HuH-7.5 (cell line): ENCODE data around the gene ACP3.

ENCODE experiments used
- DNase-seq: peaks from one replicate; pipeline ENCODE4 v3.0.0; 2011; ENCODE audit warnings: low spot score

ACP3 gene

DNA sequence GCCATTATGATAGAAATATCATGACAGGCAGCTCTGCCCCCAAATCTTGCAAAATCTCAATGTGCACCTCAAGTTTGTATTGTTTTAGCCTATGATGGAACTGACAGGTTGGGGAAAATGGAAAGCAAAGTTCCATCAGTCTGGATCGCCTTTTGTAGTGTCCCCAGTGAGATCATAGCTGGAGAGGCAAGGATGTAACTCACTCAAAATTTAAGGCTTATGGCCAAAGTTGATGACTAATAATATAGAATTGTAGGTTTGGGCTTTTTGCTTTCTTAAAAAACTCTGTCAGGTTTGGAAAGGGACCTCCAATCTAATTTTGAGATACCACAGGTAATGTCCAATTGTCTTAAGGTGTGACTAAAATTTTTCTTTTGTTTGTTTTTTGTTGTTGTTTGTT is 1.4 kb upstream of the ACP3 start:
- DNase-seq: no peak

DNA sequence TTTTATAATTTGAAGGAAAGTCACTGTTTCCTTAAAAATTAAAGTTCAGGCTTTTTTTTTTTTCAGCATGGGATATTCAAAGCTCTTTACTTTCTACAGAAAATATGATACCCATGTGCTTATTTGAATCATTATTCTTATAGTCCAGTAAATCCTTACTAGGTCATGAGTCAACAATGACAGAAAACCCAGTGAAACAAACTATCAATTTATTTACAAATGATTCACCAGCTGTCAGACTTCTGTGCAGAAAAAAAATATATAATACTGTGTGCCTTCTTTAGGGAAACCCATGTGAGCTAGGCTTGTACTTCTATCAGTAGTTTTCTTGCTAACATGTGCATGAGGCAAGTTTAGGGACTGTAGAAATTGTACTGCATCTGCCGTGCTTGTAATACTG is 1.2 kb downstream of the ACP3 start:
- no peak for DNase-seq

DNA sequence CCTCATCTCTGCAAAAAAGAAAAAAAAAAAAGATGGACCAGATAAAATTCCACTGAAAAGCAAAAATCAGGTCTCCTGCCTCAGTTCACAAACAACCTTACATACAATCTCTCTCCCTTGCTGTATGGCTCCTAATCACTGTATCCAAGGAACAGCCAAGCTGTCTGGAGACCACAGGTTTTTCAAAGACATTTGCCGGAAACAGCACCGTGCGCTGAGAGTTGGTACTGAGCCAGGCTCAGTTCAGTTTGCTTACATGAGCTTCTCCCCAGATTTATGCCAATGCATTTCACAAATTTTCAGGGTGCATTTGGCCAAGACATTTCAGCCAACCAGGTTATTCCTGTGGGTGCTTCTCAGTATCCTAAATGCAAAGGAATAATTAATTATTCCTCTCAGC is 4.1 kb downstream of the ACP3 start:
- DNase-seq: no peak

DNA sequence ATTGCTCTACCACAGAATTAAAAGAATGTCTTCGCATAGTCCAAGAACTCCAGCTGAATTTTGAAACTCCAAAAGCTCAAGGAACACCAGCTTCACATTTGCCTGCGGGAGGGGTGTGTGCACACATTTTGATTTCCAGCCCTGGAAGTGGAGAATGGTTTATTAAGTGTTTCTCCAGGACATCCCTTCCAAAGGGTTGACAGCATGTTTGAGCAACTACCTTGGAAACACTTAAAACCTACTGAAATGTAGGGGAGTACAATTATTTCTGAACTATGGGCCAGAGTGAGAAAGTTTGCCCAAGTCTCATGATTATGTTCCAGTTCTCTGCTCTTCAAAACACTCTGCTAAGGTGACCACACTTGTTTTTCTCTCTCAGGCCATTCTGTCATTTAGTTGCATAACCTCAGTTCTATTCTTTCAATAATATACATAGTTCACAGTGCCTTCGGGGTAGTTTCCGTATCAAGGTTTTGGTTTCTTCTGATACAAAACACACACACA is 7.9 kb downstream of the ACP3 start:
- no peak for DNase-seq

DNA sequence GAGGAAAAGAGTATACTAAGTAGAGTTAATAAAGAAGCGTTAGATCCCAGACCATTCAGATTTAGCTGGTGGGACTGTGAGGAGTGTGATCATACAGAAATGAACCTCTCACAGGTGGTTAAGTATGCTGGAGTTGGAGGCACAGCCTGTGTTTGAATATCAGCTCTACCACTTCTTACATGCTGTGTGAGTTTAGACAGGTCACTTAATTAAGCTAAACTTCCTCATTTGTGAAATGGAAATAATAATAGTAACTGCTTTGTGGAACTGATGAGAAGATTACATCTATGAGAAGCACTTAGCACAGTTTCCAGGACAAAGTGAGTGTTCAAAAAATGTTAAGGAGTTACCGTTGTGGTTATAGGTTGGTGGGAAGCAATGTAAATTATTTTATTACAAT is 8.4 kb downstream of the ACP3 start:
- no peak for DNase-seq

DNA sequence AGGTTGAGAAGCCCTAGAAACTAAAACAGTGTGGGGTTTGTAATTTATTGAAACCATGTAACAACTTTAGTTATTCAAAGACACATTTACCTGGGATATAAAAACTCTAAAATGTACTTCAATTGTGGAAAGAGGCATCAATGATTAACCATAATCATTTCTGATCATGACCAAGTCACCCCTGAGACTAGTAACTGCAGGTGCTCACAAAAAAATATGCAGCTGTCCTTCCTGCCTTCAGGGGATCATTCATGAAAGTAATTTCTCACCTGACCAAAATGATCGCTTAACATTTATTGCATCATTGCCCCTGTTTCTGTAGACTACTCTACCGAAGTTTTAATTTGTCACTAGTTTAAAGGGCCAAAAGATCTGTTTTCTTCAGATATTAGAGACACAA is 9.0 kb downstream of the ACP3 start:
- no peak for DNase-seq

DNA sequence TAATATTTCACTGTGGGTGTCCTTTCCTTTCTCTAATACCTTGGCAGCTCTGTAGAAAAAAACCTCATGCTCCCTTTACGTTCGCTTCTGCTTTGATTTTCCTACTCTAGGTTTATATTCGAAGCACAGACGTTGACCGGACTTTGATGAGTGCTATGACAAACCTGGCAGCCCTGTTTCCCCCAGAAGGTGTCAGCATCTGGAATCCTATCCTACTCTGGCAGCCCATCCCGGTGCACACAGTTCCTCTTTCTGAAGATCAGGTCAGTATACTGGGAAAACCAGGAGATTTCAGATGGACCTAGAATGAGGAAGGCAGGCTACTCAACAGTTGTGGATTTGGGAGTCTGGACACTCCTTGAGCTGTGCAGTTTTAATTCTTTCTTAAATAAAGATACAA is 14.9 kb downstream of the ACP3 start:
- DNase-seq: no peak

DNA sequence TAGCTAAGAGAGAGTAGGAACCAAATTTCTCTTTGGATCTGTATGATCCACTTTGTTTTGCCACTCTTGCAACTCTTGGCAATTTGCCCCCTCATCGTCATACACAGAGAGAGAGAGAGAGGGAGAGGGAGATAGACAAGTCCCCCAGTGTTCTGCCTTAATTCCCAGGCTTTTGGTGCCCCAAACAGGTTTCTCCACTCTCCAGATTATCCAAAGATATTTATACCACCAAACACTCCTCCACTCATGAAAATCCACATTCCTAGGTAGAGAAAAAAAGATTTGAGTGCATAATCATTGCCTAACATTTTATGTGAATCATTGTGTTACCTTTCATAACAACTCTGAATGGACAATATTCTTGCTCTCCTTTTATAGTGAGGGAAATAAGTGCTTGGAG is 15.3 kb downstream of the ACP3 start:
- DNase-seq: no peak

DNA sequence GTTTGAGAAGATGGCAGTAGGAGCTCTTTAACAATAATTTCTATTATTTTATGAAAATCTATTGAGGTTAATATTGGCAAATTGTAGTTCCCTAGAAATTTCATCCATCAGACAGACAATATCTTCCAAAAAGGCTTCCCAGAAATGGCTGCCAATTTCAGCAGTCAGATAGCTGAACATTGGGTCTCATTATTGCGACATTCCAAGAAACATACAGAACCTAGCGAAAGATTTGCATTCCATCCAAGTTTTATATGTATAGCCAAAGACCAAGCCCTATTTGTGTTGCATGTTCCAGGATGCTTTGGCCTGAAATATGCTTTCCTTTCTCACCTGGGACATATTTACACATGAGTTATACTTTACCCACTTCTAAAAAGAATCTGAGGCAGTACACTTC is 24.5 kb downstream of the ACP3 start:
- no peak for DNase-seq

DNA sequence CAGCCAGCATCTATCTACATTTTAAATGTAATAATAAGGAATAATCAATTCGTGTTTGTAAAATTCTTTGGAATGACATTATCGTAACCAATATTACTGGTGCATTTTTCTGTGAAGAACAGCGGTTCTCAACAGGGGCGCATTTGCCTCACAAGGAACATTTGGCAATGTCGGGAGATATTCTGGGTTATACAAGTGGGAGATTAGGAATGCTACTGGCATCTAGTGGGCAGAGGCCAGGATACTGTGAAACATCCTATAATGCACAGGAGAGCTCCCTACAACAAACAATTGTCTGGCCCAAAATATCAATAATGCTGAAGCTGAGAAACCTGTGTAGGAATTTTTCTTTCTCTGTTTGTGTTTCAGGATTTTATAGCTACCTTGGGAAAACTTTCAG is 25.0 kb downstream of the ACP3 start:
- DNase-seq: no peak

DNA sequence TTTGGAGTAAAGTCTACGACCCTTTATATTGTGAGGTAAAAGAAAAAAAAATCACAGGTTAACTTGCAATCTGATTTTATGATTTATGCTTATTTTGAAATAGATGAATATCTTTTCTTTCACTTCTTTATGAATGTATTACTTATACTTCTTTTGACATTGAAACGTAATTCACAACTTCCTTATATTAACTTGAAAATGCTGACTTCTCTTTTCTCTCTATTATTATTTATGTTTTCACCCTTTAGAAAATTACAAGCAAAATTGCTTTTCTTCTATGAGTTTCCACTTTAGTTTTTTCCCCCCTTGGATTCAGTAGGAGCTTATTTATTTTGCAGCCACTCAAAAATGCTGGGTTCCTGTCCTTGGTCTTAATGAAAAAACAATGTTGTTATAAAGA is 25.4 kb downstream of the ACP3 start:
- DNase-seq: no peak

DNA sequence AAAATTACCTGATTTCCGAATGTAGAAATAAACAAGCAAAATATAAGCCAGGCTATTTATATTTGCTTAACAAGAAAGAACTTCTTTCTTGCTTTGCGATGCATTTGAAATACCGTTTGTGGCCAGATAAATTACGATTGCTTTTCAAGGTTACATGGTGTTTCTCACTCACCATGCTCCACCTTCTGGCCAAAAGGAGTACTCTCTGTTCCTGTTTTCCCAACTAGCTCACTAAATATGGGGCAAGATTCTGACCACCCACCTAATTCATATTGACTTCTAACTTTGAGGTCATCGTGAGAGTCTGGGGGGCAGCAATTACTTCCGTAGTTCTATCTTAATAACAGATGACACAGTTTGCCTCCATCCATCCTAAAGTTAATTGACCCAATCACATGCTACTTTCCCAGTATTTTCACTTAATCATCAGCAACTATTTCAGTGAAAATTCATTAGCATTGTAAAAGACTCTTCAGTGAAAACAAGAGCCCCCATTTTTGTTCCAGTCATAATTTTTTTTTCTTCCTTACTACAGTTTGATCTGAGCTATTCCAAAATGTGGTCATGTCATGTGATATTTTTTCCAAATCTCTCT is 25.9 kb downstream of the ACP3 start:
- peak; percentile 20 for DNase-seq

DNA sequence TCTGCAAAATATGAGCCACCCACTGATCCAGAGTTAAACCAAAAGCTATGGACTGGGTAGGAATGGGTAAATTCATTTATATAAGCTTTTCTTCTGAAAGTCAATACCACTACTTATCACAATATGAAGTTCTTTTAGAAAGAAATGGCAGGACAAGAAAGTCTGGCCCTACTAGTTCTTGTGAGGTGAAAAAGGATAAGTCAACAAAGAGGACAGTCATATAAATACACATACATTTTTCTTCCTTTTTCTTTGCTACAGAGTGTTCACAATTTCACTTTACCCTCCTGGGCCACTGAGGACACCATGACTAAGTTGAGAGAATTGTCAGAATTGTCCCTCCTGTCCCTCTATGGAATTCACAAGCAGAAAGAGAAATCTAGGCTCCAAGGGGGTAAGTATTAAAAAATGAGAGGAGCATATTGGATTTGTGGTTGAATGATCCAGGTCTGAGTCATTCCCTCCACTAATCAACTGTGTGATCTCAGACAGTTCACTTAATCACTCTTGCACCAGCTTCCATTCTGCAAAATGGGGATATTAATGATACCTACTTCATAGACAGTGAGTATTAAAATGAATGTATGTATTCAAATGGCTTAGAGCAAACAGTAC is 27.6 kb downstream of the ACP3 start:
- no peak for DNase-seq

DNA sequence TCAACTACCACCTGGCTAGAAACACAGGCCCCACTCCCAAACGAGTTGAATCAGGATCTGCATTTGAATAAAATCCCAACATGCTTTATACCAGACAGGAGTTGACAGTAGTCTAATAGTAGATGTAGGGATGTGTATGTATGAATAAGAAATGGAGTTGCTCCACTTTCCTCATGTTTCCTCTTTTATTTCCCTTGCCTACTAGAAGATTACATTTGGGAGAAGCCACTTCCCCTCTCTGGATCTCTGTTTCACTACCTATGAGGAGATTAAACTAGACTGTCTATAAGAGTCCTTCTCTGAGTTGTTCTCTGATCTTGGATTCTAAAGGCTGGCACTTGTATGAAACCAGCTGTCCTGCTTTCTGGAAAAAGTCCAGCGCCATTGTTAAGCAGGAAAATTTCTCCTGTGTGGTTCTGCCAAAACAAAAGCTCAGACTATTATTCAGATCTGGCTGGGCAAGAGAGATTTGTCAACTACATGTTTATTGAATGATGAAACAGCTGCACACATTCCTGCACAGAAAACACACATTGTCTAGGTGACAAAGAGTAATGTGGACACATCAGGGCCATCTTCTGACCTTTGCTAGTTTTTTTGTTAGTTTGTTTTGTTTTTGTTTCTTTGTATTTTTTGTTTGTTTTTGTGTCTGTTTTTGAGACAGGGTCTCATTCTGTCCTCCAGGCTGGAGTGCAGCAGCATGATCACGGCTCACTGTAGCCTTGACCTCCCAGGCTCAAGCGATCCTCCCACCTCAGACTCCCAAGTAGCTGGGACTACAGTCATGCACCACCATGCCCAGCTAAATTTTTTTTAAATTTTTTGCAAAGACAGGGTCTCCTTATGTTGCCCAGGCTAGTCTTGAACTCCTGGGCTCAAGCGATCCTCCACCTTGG is 29.9 kb downstream of the ACP3 start:
- DNase-seq: no peak

DNA sequence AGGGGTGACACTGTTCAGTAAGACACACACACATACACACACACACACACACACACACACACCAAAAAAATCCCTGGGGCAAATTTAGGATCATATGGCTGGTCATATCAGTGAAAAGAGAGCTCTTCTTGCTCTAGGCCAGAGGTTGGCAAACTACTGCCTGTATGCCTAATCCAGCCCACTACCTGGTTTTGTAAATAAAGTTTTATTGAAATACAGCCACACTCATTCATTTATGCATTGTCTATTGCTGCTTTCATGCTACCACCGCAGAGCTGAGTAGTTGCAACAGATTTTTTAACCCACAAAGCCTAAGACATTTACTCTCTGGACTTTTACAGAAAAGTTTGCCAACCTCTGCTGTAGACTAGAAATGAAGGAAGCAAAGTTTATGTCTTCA is 30.6 kb downstream of the ACP3 start:
- no peak for DNase-seq

DNA sequence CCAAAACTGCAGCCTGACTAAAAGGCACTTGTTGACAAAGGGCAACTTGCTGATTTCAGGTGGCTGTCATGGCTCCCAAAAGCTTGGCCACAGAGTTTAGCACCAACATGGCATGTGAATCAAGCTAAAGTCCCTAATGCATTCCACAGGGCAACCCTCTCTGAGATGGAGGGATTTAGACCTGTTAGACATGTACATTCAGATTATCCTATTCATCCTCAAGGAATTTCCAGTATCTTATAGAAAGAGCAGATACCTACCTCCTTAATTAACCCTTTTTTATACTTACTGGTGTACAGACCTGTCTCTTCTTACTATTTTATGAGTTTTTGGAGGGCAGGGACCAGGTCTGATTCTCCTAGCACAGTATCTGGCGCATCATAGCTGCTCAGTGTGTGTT is 31.3 kb downstream of the ACP3 start:
- no peak for DNase-seq

DNA sequence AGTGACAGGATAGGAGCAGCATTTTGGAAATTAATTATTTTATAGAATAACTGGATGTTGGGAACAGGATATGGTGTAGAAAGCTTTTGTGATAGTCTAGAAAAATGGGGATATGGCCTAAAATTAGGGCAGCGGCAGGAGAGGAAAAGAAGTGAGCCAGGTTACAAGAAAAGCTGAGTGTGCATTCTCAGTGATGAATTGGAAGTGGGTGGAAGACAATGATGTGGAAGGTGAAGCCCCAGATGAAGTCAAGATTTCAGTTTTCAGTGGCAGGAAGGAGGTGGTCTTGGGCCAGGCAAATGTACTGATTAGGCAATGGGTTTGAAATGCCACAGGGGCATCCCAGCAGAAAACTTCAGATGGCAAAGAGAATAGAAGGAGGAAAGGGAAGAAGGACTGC is 33.6 kb downstream of the ACP3 start:
- DNase-seq: no peak

DNA sequence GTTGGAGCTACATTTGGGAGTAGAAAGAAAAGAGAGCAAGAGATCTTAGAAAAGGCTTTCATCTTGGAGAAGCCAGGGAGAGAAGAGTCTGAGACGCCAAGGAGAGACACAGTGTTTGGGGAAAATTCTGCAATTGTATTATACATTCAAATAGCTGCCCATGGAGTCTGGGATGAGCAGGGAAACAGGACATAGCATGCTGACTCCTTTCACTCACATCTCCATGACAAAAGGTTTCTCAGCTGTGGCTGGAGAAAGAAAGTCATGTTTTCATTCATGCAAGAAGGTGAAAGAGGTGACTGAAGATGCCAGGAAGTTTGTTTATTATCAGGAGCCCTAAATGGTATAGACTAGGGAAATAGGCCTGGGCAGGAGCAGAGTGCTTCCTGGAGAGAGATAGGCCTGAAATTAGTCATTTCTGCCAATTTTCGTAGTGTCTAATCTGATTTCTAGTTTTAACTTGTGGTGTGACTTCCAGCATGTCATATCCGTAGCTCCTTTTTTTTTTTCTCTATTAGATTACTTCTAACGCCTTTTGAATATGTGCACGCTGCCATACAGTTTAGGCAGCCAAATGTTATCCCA is 34.1 kb downstream of the ACP3 start:
- no peak for DNase-seq

DNA sequence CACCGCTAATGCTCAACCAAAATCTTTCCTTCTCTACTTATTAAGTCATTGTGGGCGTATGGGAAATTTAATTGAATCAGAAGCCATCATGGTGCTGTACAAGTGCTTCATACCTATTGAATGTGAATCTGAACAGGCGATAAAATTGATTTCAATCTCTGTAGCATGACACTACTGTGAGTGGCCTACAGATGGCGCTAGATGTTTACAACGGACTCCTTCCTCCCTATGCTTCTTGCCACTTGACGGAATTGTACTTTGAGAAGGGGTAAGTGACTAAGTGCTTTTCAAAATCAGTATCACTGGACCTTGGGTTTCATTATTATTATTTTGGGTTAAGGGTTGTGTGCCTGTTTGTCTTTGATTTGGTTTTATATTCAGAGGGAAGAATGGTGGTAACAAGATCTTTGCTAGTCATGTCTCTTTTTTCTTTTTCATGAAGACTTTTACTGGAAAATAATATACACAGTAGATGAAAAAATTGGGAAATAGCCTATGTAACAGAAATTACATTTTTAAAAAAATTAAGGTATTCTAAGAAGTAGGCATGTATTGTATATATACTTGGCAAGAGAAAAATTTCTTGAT is 35.4 kb downstream of the ACP3 start:
- DNase-seq: peak; percentile 30

DNA sequence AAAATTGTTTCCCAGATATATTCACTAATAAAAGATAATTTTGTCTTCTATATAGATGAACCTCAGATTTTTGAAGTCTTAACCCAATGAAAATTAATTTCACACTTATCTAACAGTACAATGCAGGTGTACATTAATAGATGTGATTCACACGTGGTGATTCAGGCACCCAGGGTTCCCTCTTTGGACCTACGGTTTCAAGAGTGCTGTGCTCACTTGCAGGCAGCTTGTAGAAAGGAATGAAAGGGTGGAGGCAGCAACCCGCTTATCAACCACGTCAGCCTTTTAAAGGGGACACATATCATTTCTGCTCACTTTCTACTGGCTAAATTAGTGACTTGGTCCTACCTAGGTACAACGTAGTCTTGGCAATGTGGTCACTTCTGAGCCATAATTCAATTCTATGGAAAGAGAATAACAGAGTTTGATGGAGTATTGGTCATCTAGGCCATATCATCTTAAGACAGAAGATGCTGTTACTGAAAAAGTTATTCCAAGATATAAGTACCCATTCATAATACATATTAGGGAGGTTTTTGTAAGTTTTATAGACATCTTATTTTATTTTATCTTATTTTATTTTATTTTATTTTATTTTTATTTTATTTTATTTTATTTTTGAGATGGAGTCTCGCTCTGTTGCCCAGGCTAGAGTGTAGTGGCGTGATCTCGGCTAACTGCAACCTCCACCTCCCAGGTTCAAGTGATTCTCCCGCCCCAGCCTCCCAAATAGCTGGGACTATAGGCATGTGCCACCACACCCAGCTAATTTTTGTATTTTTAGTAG is 37.9 kb downstream of the ACP3 start:
- DNase-seq: no peak

DNA sequence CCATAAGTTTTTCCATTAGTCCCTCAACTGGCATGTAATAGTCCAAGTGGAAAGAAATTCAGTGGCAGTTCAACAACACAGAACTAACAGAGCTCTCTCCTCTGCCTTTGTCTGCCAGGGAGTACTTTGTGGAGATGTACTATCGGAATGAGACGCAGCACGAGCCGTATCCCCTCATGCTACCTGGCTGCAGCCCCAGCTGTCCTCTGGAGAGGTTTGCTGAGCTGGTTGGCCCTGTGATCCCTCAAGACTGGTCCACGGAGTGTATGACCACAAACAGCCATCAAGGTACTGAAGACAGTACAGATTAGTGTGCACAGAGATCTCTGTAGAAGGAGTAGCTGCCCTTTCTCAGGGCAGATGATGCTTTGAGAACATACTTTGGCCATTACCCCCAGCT is 39.4 kb downstream of the ACP3 start:
- DNase-seq: no peak

DNA sequence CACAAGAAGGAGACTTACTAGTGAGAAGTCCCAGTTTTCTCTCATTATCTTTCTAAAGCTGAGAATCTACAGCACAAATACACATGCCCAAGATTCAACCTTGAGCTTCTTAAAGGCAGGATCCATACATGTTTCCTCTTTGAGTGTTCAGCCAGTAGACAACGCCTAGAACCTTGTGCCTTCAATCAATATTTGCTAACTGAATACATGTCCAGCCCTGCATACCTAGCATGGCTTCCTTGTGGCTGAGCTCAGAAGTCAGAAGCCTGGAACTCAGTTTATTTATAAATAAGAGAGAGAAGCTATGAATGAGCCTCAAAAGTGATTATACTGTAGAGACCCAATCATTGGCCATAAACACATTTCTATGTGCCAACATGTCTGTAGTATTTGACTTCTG is 43.5 kb downstream of the ACP3 start:
- DNase-seq: no peak
